Testis (tissue), 3 donors: ENCODE data around the gene RAB36. TPM values are rescaled to one million over a fixed set of nuclear protein-coding genes. Genes with fewer than 3 reads are reported as not detected.

Experiments
- DNase-seq: peaks from one replicate; pipeline ENCODE4 v3.0.0-alpha.2; 2019
- H3K27ac ChIP-seq, 2 donors: fragments of 200-600 bp; sonication (generic); one replicate each; pipeline ENCODE4 v1.5.1; 2019
- H3K27me3 ChIP-seq: fragments of 200-600 bp; sonication (generic); one replicate; pipeline ENCODE4 v1.5.1; 2019
- H3K36me3 ChIP-seq: fragments of 200-600 bp; sonication (generic); one replicate; pipeline ENCODE4 v1.5.1; 2017; ENCODE audit warnings: low read depth; ENCODE audit errors: missing control alignments
- H3K4me1 ChIP-seq: fragments of 200-600 bp; sonication (generic); one replicate; pipeline ENCODE4 v1.5.1; 2019
- H3K4me3 ChIP-seq, 2 donors: fragments of 200-600 bp; sonication (generic); one replicate each; pipeline ENCODE4 v1.5.1; 2017 to 2019
- H3K9me3 ChIP-seq: fragments of 200-600 bp; sonication (generic); one replicate; pipeline ENCODE4 v1.5.1; 2017
- POLR2A ChIP-seq: fragments of 450-650 bp; IDR thresholded peaks from one replicate; pipeline ENCODE4 v1.6.1; 2017; ENCODE audit warnings: antibody characterized with exemption, mild to moderate bottlenecking, moderate library complexity
- WGBS, 2 donors: methylation state at CpG; one replicate each; pipeline ENCODE4 v1.1.5; 2018; 5-methylcytosine and 5-hydroxymethylcytosine counted together
- intact Hi-C: fragments of 100-400 bp; cut with DNase I; formaldehyde crosslinking; loops from one replicate; pipeline ENCODE4 v1.15.1; 2023; ENCODE audit warnings: low total_unique reads
- polyA plus RNA-seq: library from polyadenylated mRNA; stranded (reverse); fragments of 350-450 nt; fragmentation: Illumina TruSeq; extraction: RNeasy Lipid Tissue Mini Kit (QIAGEN cat#74804); gene quantifications from one replicate; pipeline ENCODE4 v1.2.3, GENCODE V29; 2014; ENCODE audit warnings: low read depth, low replicate concordance; ENCODE audit not compliant: insufficient read depth
- total RNA-seq, 2 donors: library from RNA; depleted of rRNA; stranded (reverse); fragments of >200 nt; gene quantifications; one replicate each; pipeline ENCODE4 v1.2.3, GENCODE V29; 2016
- TF ChIP-seq, protein P1 (sequence below), 3 experiments: fragments of 450-650 bp in 2 of 3; fragments of 200-600 bp in 1 of 3; sonication (generic) in 1 of 3; IDR thresholded peaks; one replicate each; pipeline ENCODE4 v1.5.1; 2016 to 2019; ENCODE audit warnings: antibody characterized with exemption in 3 of 3, mild to moderate bottlenecking in 2 of 3, moderate library complexity in 1 of 3

The RAB36 gene
- total and polyA plus RNA-seq, 3 donors from 2014 or later: 7.4 to 11.1 (median 7.5) TPM

DNA sequence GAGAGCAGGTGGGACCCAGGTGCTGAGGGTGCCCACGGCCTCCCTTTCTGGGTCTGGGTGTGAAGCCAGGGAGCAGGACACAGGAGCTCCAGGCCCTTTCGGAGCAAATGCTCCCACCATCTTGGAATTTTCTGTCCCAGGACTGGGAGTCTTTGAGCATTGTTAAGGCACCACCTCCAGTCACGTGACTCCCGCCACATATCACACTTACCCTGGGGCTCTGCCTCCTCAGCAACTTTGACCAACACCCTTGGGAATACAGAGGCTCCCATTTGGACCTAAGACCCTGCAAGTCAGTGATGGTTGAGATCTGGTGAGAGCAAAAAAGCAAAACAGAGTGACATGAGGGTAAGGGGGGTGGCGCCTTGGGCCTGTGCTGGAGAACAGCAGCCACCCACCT, 39.4 kb upstream of the RAB36 start:
- DNase-seq: no peak
- Histone ChIP-seq H3K4me1 (peaks cover 14% of the 10 kb centered on the region), H3K4me3 (no peak overlapping the region), H3K9me3 (no peaks in the 10 kb centered on the region), H3K27me3 (no peaks in the 10 kb centered on the region), H3K36me3 (no peaks in the 10 kb centered on the region), H3K27ac (no peak overlapping the region)
- intact Hi-C loops: no loop called here
- 91 to 95% methylated on average over 5 of the region's 5 CpGs for WGBS, 2 donors
- TF ChIP-seq POLR2A: no peak
- TF ChIP-seq, protein P1, sequence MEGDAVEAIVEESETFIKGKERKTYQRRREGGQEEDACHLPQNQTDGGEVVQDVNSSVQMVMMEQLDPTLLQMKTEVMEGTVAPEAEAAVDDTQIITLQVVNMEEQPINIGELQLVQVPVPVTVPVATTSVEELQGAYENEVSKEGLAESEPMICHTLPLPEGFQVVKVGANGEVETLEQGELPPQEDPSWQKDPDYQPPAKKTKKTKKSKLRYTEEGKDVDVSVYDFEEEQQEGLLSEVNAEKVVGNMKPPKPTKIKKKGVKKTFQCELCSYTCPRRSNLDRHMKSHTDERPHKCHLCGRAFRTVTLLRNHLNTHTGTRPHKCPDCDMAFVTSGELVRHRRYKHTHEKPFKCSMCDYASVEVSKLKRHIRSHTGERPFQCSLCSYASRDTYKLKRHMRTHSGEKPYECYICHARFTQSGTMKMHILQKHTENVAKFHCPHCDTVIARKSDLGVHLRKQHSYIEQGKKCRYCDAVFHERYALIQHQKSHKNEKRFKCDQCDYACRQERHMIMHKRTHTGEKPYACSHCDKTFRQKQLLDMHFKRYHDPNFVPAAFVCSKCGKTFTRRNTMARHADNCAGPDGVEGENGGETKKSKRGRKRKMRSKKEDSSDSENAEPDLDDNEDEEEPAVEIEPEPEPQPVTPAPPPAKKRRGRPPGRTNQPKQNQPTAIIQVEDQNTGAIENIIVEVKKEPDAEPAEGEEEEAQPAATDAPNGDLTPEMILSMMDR (IDR thresholded peaks at IDR 0.05): no peak

DNA sequence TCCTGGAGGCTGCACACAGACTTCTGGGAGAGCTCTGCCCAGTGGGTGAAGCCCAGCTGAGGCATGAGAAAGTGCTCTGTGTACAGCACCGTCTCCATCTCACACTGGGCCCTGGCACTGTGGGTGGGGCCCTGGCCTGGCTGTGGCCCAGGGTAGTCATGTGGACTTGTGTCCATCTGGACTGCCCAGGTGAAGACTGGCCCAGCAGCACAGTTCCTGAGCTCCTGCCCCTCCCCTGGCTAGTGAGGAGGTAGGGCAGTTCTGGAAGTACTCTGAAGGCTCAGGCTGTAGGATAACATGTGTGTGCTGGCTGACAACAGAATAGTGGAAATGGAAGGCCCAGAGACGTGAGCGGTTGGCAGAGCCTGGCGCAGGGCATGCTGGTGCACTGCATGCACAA, 38.9 kb upstream of the RAB36 start:
- TF ChIP-seq, protein P1 (IDR thresholded peaks at IDR 0.05): no peak
- TF ChIP-seq POLR2A: no peak
- Histone ChIP-seq H3K4me3 (no peak overlapping the region), H3K4me1 (peaks cover 13% of the 10 kb centered on the region), H3K27ac (no peak overlapping the region), H3K27me3 (no peaks in the 10 kb centered on the region), H3K36me3 (no peaks in the 10 kb centered on the region), H3K9me3 (no peaks in the 10 kb centered on the region)
- DNase-seq: no peak
- intact Hi-C loops: no loop called here
- WGBS, 2 donors: 85 to 90% methylated on average over 3 to 4 of the region's 4 CpGs

DNA sequence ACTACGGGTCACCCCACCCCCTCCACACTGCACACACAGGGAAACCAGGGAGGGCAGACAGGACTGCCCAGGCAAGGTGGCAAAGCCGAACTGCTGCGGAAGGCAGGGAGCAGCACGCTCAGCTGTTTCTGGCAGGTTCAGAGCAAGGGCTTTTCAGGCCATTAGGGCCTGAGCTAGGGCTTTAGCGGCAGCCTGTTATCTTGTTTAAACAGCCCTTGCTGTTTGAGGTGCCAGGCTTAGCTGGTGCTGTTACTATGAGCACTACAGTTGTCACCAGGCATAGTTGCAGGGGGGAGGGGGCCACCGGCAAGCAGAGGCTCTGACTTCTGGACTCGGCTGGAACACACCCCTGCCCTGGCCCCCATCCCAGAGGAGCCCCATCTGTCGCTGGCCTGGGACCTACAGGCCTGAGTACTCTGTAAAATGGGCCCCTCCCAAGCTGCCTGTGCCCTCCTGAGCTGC, 38.3 kb upstream of the RAB36 start:
- WGBS, 2 donors: 81% methylated on average over 8 of the region's 8 CpGs; no CpG with 5 or more reads in 1 of the 2 donors
- Histone ChIP-seq H3K27ac (no peak overlapping the region), H3K4me3 (no peak overlapping the region), H3K36me3 (no peaks in the 10 kb centered on the region), H3K27me3 (no peaks in the 10 kb centered on the region), H3K4me1 (peaks cover 7% of the 10 kb centered on the region), H3K9me3 (no peaks in the 10 kb centered on the region)
- DNase-seq: no peak
- intact Hi-C loops: no loop called here
- no peak for TF ChIP-seq POLR2A
- TF ChIP-seq, protein P1 (IDR thresholded peaks at IDR 0.05): no peak

DNA sequence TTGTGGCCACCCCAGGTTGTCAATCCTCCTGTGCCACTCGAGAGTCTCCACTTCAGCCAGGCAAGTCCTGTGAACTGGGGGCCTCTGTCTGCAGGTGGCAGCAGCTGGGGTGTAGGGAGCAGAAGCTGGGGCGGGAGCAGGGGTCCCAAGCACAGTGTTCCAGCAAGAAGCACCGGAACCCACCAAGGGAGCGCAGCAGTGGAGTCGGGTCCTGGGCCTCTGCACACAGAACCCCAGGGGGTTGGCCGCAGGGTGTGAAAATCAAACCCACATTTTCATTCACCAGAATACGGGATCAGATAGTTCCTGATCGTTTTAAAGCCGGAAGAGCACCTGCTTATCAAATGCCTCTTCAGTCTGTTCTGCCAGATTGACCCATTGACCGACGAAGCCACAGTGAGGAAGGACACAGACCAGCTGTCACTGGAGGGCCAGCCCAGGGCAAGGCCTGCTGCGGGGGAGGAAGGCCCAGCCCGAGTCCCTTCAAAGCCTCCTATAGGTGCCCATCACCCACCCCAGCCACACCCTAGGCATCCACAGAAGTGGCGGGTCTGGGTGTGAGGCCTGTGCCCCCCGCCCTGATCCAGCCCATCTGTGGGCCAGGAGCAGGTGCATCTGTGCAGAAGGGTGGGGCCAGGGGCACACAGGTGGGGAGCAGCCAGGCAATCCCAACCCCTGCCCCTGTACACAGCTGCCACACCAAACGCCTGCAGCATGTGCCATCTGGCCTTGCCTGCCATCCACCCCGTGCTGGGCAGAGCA, 37.6 kb upstream of the RAB36 start:
- intact Hi-C loops: no loop called here
- whole genome bisulfite sequencing, 2 donors: 91 to 98% methylated on average over 10 to 17 of the region's 17 CpGs
- Histone ChIP-seq H3K4me3 (no peak overlapping the region), H3K27me3 (no peaks in the 10 kb centered on the region), H3K9me3 (no peaks in the 10 kb centered on the region), H3K27ac (no peak overlapping the region), H3K4me1 (peaks cover 6% of the 10 kb centered on the region), H3K36me3 (no peaks in the 10 kb centered on the region)
- DNase-seq: no peak
- TF ChIP-seq POLR2A: no peak
- TF ChIP-seq, protein P1 (IDR thresholded peaks at IDR 0.05): no peak
